ENCODE data around the gene C20orf204.

- TF ChIP-seq CTCF (IDR thresholded peaks at IDR 0.05; ENCODE audit: borderline replicate concordance, extremely low read depth, low read length, poor library complexity, severe bottlenecking) = no peak
- TF ChIP-seq EZH2 (IDR thresholded peaks at IDR 0.05; ENCODE audit: borderline replicate concordance, low read depth, low read length, severe bottlenecking) = no peak
These were observed 33.2 kb downstream of the C20orf204 start for GRCh38 chr20:64069209-64069613.
